ENCODE measurements around the gene LAMB1. TPM values are rescaled to one million over a fixed set of nuclear protein-coding genes. Genes with fewer than 3 reads are reported as not detected.
A peak's percentile ranks its signal among the peaks of the same experiment; 100 is the strongest.

Gene LAMB1
- total RNA-seq, 2 donors from 2014 or later: 91.6 to 130 TPM

DNA sequence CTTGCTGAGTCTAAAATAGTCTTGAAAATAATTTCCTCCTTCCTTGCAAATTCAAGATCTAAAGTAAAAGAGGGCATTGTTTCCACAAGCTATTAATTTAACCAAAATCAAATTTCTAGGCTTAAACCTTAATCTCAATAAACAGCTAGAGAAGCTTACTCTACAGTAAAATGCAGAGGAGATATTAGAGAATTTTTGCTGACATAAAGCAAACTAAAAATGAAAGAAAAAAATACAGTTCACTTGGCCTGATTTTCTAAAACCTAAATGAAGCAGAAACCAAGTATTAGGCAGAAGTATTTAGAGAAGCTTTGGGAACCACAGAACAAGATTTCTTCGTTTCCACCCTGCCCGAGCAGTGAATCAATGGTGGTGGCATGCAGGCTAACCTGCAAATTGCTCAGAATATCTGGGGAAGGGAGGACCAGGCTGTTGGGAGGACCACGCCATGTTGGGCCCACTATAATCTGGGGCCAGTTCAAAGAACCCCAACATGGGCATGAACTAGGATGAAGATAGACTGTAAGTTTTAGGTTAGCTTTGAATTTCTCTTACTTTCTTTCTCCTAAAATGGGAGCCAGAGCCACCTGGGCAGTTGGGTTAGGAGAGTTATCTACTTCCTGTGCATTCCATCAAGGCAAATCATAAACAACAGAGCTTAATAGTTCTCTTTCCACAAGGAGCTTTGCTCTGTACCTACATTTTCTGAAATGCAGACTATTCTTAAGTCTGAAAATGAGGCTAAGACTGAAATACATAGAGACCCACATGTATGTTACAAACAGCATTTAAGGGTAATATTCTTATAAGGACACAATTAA lies 4.1 kb downstream of the LAMB1 start:
- no peak for ATAC-seq
- no peaks in the 10 kb centered on the region for H3K9me3 ChIP-seq
- no peak for TF ChIP-seq POLR2A (IDR thresholded peaks at IDR 0.05)
- TF ChIP-seq, protein P1, sequence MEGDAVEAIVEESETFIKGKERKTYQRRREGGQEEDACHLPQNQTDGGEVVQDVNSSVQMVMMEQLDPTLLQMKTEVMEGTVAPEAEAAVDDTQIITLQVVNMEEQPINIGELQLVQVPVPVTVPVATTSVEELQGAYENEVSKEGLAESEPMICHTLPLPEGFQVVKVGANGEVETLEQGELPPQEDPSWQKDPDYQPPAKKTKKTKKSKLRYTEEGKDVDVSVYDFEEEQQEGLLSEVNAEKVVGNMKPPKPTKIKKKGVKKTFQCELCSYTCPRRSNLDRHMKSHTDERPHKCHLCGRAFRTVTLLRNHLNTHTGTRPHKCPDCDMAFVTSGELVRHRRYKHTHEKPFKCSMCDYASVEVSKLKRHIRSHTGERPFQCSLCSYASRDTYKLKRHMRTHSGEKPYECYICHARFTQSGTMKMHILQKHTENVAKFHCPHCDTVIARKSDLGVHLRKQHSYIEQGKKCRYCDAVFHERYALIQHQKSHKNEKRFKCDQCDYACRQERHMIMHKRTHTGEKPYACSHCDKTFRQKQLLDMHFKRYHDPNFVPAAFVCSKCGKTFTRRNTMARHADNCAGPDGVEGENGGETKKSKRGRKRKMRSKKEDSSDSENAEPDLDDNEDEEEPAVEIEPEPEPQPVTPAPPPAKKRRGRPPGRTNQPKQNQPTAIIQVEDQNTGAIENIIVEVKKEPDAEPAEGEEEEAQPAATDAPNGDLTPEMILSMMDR (IDR thresholded peaks at IDR 0.05): no peak
- no peak overlapping the region for H3K4me3 ChIP-seq
- DNase-seq: no peak
- intact Hi-C loops (cut with DNase I): no loop called here
- H3K27ac ChIP-seq: peak overlapping the region in 2 of 4 donors; percentile 2 to 88
- WGBS, 2 donors: 81 to 91% methylated on average over 3 of the region's 3 CpGs
- no peaks in the 10 kb centered on the region for H3K36me3 ChIP-seq (replicated peaks in 1 of 2; ENCODE audit: insufficient read depth in 1 of 2, low read depth in 2 of 2)
- peaks cover 74% of the 10 kb centered on the region for H3K4me1 ChIP-seq
- H3K27me3 ChIP-seq: no peaks in the 10 kb centered on the region

DNA sequence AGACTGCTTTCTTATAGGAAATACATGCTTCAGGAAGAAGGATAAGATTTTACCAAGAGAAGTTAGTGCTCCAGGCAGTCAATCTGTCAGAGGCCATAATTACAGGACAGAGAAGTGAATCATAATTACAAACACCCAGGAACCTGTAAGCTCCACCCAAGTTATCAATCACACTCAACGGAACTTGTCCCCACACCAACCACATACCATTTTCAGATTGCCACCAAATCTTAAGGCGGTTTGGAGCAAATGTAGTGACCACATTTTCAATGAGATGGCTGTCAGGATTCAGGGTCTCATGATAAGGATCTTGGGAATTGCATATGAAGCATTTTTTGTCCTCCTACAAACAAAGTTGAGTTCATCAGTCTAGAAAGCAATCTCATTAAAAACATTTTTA lies 4.8 kb downstream of the LAMB1 start:
- intact Hi-C loops (cut with DNase I): no loop called here
- Histone ChIP-seq H3K9me3 (no peaks in the 10 kb centered on the region), H3K27ac (no peak overlapping the region), H3K4me1 (peaks cover 75% of the 10 kb centered on the region), H3K27me3 (no peaks in the 10 kb centered on the region), H3K4me3 (no peak overlapping the region), H3K36me3 (replicated peaks in 1 of 2; ENCODE audit: insufficient read depth in 1 of 2, low read depth in 2 of 2) (no peaks in the 10 kb centered on the region)
- ATAC-seq (no peak), DNase-seq (no peak)
- 60 to 64% methylated on average over 2 of the region's 2 CpGs for WGBS, 2 donors
- no peak for TF ChIP-seq POLR2A (IDR thresholded peaks at IDR 0.05)
- TF ChIP-seq, protein P1 (IDR thresholded peaks at IDR 0.05): no peak

DNA sequence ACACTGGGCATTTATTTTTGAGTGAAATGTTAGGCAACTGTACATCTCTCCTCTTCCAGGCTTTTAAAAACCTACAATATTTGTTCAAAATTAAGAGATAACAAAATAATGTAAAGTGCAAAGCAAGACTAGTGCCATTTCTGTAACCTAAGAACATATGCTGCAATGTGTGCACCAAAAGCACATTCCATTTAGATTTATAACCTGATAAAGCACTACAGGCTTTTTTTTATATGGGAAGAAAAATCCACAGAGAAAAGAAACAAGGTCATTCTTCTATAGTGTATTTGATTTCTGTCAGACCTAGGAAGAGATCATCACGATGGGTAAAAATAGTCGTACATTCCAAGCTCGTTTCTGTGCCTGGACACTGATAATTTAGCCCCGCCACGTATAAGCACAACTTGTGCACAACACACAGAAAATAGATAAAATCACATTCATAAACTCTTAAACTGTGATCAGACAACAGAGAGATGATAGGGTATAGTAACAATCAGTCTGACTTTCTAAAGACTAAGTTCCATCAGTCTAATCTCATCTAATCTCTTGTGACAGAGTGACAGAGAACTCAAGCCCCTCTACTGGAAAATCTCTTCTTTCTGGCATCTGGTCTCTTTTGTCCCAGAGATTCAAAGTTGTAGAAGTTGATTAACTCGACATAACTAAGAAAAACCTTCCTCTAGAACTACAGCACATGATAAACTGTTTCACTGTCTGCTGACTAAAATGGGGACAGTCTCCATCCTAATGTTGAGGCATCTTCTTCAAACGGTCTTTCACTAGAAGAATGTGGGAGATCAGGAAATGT lies 6.7 kb downstream of the LAMB1 start:
- DNase-seq (no peak), ATAC-seq (no peak)
- Histone ChIP-seq H3K4me1 (peaks cover 64% of the 10 kb centered on the region), H3K9me3 (no peaks in the 10 kb centered on the region), H3K27ac (peak overlapping the region in 2 of 4 donors; percentile 19 to 63), H3K27me3 (no peaks in the 10 kb centered on the region), H3K36me3 (replicated peaks in 1 of 2; ENCODE audit: insufficient read depth in 1 of 2, low read depth in 2 of 2) (no peaks in the 10 kb centered on the region), H3K4me3 (no peak overlapping the region)
- TF ChIP-seq, protein P1 (IDR thresholded peaks at IDR 0.05): no peak
- no peak for TF ChIP-seq POLR2A (IDR thresholded peaks at IDR 0.05)
- WGBS, 2 donors: 59 to 62% methylated on average over 7 of the region's 7 CpGs
- intact Hi-C loops (cut with DNase I): no loop called here

DNA sequence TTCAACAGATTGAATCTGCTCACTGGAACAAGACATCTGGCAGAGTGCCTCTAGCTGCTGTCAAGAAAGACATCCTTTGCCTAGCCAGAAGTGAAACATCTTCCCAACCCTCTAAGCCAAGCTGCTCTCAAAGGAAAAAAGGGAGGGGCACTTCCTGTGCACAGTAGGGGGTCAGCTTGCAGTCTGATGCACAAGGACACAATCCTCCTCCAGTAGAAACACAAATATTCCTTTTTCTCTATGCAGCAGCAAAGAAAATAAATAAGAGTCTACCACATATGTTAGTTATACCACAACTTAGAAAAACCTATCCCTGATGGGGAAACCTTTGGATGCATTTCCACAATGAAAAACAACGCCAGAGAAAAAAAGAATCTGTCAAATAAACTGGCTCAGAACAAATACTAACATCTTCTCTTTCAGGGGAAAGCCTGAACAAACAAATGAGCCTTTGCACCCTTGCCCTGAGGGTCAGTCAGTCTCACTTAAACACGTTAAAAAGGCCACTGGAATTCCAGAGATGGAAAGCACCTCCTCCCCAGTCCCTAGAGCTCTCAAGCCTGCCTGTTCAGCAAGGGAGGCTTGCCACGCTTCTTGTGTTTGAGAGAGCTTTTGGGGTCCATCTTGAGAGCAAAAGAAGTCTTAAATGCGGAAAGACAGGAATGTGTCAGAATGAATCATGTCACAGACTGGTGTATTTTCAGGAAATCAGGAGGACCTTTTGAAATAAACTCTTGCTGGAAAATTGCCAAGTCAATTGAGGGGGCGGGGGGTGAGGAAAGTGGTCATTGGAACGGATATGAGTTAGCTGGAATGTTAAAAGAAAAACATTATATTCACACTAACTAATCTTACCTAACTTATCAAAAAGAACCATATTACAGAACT lies 7.5 kb downstream of the LAMB1 start:
- Histone ChIP-seq H3K4me1 (peaks cover 58% of the 10 kb centered on the region), H3K4me3 (no peak overlapping the region), H3K9me3 (no peaks in the 10 kb centered on the region), H3K27ac (peak overlapping the region in 2 of 4 donors; percentile 30 to 63), H3K36me3 (replicated peaks in 1 of 2; ENCODE audit: insufficient read depth in 1 of 2, low read depth in 2 of 2) (no peaks in the 10 kb centered on the region), H3K27me3 (no peaks in the 10 kb centered on the region)
- ATAC-seq (peak; percentile 14), DNase-seq (no peak)
- TF ChIP-seq, protein P1 (IDR thresholded peaks at IDR 0.05): no peak
- no peak for TF ChIP-seq POLR2A (IDR thresholded peaks at IDR 0.05)
- intact Hi-C loops (cut with DNase I): no loop called here
- 50 to 59% methylated on average over 6 of the region's 6 CpGs for WGBS, 2 donors

Measured in body of pancreas (tissue), 4 donors.